WTC11 (cell line): ENCODE results near the gene NLN. TPM values are rescaled to one million over a fixed set of nuclear protein-coding genes. Genes with fewer than 3 reads are reported as not detected.

Experiments
- ATAC-seq: fragments of 200-7000 bp; cut with Tn5 transposase; 2 replicates; pipeline ENCODE4 v1.10.0; 2021; ENCODE audit warnings: mild to moderate bottlenecking, moderate library complexity
- CTCF ChIA-PET: fragments of 300-600 bp; sonication (Branson Sonifier 250); formaldehyde crosslinking; loops from one replicate; lab custom pipeline; 2021; ENCODE audit warnings: antibody characterized with exemption; lab: Charles Lee
- POLR2A ChIA-PET: fragments of 350-600 bp; sonication (Branson Sonifier 250); formaldehyde crosslinking; loops from one replicate; lab custom pipeline; 2021; ENCODE audit warnings: antibody characterized with exemption; lab: Charles Lee
- DNase-seq: peaks from one replicate; pipeline ENCODE4 v3.0.0; 2021; ENCODE audit warnings: low spot score
- H3K27ac Mint-ChIP-seq: 2 replicates; pipeline ENCODE4 v1.8.0; 2021; ENCODE audit warnings: mixed read lengths
- H3K27me3 Mint-ChIP-seq: 2 replicates; pipeline ENCODE4 v1.8.0; 2021; ENCODE audit warnings: low read depth, mild to moderate bottlenecking, moderate library complexity, mixed read lengths
- H3K36me3 Mint-ChIP-seq: 2 replicates; pipeline ENCODE4 v1.8.0; 2021; ENCODE audit warnings: mixed read lengths
- H3K4me1 Mint-ChIP-seq: 2 replicates; pipeline ENCODE4 v1.8.0; 2022; ENCODE audit warnings: mixed read lengths
- H3K4me3 Mint-ChIP-seq: 2 replicates; pipeline ENCODE4 v1.8.0; 2021; ENCODE audit warnings: mild to moderate bottlenecking, moderate library complexity, mixed read lengths
- H3K9me3 Mint-ChIP-seq: 2 replicates; pipeline ENCODE4 v1.8.0; 2021; ENCODE audit warnings: mixed read lengths
- ARID4B ChIP-seq: sonication (generic); formaldehyde crosslinking; IDR thresholded peaks from 2 replicates; pipeline ENCODE4 v1.8.0; 2023; ENCODE audit warnings: missing genetic modification reagents, mild to moderate bottlenecking, borderline replicate concordance
- ATF1 ChIP-seq: sonication (generic); formaldehyde crosslinking; IDR thresholded peaks from 2 replicates; pipeline ENCODE4 v1.8.1; 2023; ENCODE audit warnings: mild to moderate bottlenecking, moderate library complexity, missing genetic modification reagents
- CDX4 ChIP-seq: fragments of 250-450 bp; sonication (Bioruptor Pico); IDR thresholded peaks from 2 replicates; pipeline ENCODE4 v1.9.0; 2021; ENCODE audit warnings: moderate library complexity, mild to moderate bottlenecking, inconsistent platforms, borderline replicate concordance
- ESRRA ChIP-seq: sonication (generic); formaldehyde crosslinking; IDR thresholded peaks from 2 replicates; pipeline ENCODE4 v1.8.1; 2022; ENCODE audit warnings: mild to moderate bottlenecking, missing genetic modification reagents, borderline replicate concordance
- ETV6 ChIP-seq: sonication (generic); formaldehyde crosslinking; IDR thresholded peaks from 2 replicates; pipeline ENCODE4 v1.8.1; 2022; ENCODE audit warnings: mild to moderate bottlenecking, missing genetic modification reagents
- GABPB1 ChIP-seq: sonication (generic); formaldehyde crosslinking; IDR thresholded peaks from 2 replicates; pipeline ENCODE4 v1.8.1; 2023; ENCODE audit warnings: mild to moderate bottlenecking, missing genetic modification reagents
- GRHL2 ChIP-seq: fragments of 250-450 bp; sonication (Bioruptor Pico); IDR thresholded peaks from 2 replicates; pipeline ENCODE4 v1.8.0; 2022; ENCODE audit warnings: mild to moderate bottlenecking, moderate library complexity; ENCODE audit not compliant: insufficient replicate concordance, severe bottlenecking
- NR1H2 ChIP-seq: sonication (generic); formaldehyde crosslinking; IDR thresholded peaks from 2 replicates; pipeline ENCODE4 v1.9.0; 2021; ENCODE audit warnings: mild to moderate bottlenecking, moderate library complexity, missing genetic modification reagents
- NR2C2 ChIP-seq: sonication (generic); formaldehyde crosslinking; IDR thresholded peaks from 2 replicates; pipeline ENCODE4 v1.8.0; 2022; ENCODE audit warnings: mild to moderate bottlenecking, missing genetic modification reagents
- OVOL2 ChIP-seq: fragments of 250-450 bp; sonication (Bioruptor Pico); IDR thresholded peaks from 2 replicates; pipeline ENCODE4 v1.9.0; 2021; ENCODE audit warnings: mild to moderate bottlenecking, borderline replicate concordance
- PREB ChIP-seq: sonication (generic); formaldehyde crosslinking; IDR thresholded peaks from 2 replicates; pipeline ENCODE4 v1.8.1; 2022; ENCODE audit warnings: mild to moderate bottlenecking, missing genetic modification reagents, moderate library complexity, borderline replicate concordance
- RORB ChIP-seq: fragments of 250-450 bp; sonication (Bioruptor Pico); IDR thresholded peaks from 2 replicates; pipeline ENCODE4 v1.9.0; 2021; ENCODE audit warnings: mild to moderate bottlenecking
- TP53 ChIP-seq: sonication (generic); formaldehyde crosslinking; IDR thresholded peaks from 2 replicates; pipeline ENCODE4 v1.8.1; 2023; ENCODE audit warnings: mild to moderate bottlenecking, missing genetic modification reagents
- ZNF219 ChIP-seq: sonication (generic); formaldehyde crosslinking; IDR thresholded peaks from 2 replicates; pipeline ENCODE4 v1.8.0; 2023; ENCODE audit warnings: missing genetic modification reagents, mild to moderate bottlenecking, borderline replicate concordance
- ZNF317 ChIP-seq: sonication (generic); formaldehyde crosslinking; IDR thresholded peaks from 2 replicates; pipeline ENCODE4 v1.8.1; 2023; ENCODE audit warnings: low read depth, mild to moderate bottlenecking, moderate library complexity, missing genetic modification reagents, borderline replicate concordance
- ZNF396 ChIP-seq: fragments of 250-450 bp; sonication (Bioruptor Pico); IDR thresholded peaks from 2 replicates; pipeline ENCODE4 v1.8.0; 2021; ENCODE audit warnings: mild to moderate bottlenecking, moderate library complexity, borderline replicate concordance
- ZNF416 ChIP-seq: fragments of 250-450 bp; sonication (Bioruptor Pico); IDR thresholded peaks from 2 replicates; pipeline ENCODE4 v1.9.0; 2021; ENCODE audit warnings: mild to moderate bottlenecking, inconsistent platforms
- ZNF512 ChIP-seq: sonication (generic); formaldehyde crosslinking; IDR thresholded peaks from 2 replicates; pipeline ENCODE4 v1.8.1; 2022; ENCODE audit warnings: missing genetic modification reagents, borderline replicate concordance
- ZNF532 ChIP-seq: fragments of 250-450 bp; sonication (Bioruptor Pico); IDR thresholded peaks from 2 replicates; pipeline ENCODE4 v1.9.0; 2021; ENCODE audit warnings: mild to moderate bottlenecking, borderline replicate concordance
- total RNA-seq: library from RNA; stranded (reverse); gene quantifications from 3 replicates; pipeline ENCODE4 v1.2.3, GENCODE V29; 2021

The NLN gene
- total RNA-seq, 1 experiment from 2014 or later: 163 TPM

GRCh38 chr5:65699338-65699737, 22.7 kb upstream of the NLN start:
- no peaks in the 10 kb centered on the region for H3K9me3 Mint-ChIP-seq
- H3K36me3 Mint-ChIP-seq: peaks cover 14% of the 10 kb centered on the region
- no peaks in the 10 kb centered on the region for H3K4me1 Mint-ChIP-seq
- H3K27me3 Mint-ChIP-seq: no peaks in the 10 kb centered on the region
- POLR2A ChIA-PET: no interaction called here
- H3K4me3 Mint-ChIP-seq: no peak overlapping the region
- no peak overlapping the region for H3K27ac Mint-ChIP-seq
- DNase-seq (no peak), ATAC-seq (no peak)
- CTCF ChIA-PET: no interaction called here
- no peak for TF ChIP-seq TP53 (CRISPR knock-in tag)
- no peak for TF ChIP-seq NR2C2 (CRISPR knock-in tag)
- no peak for TF ChIP-seq RORB (CRISPR knock-in tag)
- no peak for TF ChIP-seq ESRRA (CRISPR knock-in tag)
- TF ChIP-seq ZNF532 (CRISPR knock-in tag): no peak
- no peak for TF ChIP-seq PREB (CRISPR knock-in tag)
- no peak for TF ChIP-seq ZNF396
- TF ChIP-seq GRHL2 (CRISPR knock-in tag): no peak
- no peak for TF ChIP-seq ZNF317

- peaks cover 16% of the 10 kb centered on the region for H3K36me3 Mint-ChIP-seq
- no peak for TF ChIP-seq ATF1 (CRISPR knock-in tag)
- TF ChIP-seq ZNF416: no peak
- TF ChIP-seq NR1H2 (CRISPR knock-in tag): no peak
- TF ChIP-seq GABPB1 (CRISPR knock-in tag): no peak
- TF ChIP-seq ZNF512: no peak
- no peak for TF ChIP-seq GRHL2 (CRISPR knock-in tag)
- TF ChIP-seq CDX4: no peak
- TF ChIP-seq, all 79 proteins: peak for 0
- no peak overlapping the region for H3K27ac Mint-ChIP-seq
- ChIA-PET POLR2A (no interaction called here), CTCF (interaction anchor here (0.6 kb wide), 1 partner anchor 118 kb away, joined by 4 read pairs; no protein-coding TSS in a partner anchor)
- H3K4me1 Mint-ChIP-seq: no peaks in the 10 kb centered on the region
- DNase-seq (no peak), ATAC-seq (no peak)
- no peaks in the 10 kb centered on the region for H3K9me3 Mint-ChIP-seq
- no peaks in the 10 kb centered on the region for H3K27me3 Mint-ChIP-seq
- no peak overlapping the region for H3K4me3 Mint-ChIP-seq
Measured at GRCh38 chr5:65702036-65702435, 20.0 kb upstream of the NLN start.

GRCh38 chr5:65704621-65705239, 17.3 kb upstream of the NLN start:
- Mint-ChIP-seq H3K27ac (peak overlapping the region; percentile 10; the same call in 1 of the 2 replicates), H3K4me1 (no peaks in the 10 kb centered on the region), H3K9me3 (no peaks in the 10 kb centered on the region), H3K4me3 (no peak overlapping the region), H3K36me3 (peaks cover 15% of the 10 kb centered on the region), H3K27me3 (no peaks in the 10 kb centered on the region)
- ChIA-PET POLR2A (no interaction called here), CTCF (no interaction called here)
- ATAC-seq (no peak), DNase-seq (no peak)
- no peak for TF ChIP-seq ZNF219 (CRISPR knock-in tag)
- no peak for TF ChIP-seq ETV6 (CRISPR knock-in tag)
- TF ChIP-seq ARID4B (CRISPR knock-in tag): no peak
- TF ChIP-seq OVOL2 (CRISPR knock-in tag): no peak
